ENCODE results near the gene ACSL3.
"Not testable (repeated sequence)": the region's sequence is repeated elsewhere in the genome, so short reads cannot be mapped to it uniquely, and the experiment has no call there.

The ACSL3 gene

DNA sequence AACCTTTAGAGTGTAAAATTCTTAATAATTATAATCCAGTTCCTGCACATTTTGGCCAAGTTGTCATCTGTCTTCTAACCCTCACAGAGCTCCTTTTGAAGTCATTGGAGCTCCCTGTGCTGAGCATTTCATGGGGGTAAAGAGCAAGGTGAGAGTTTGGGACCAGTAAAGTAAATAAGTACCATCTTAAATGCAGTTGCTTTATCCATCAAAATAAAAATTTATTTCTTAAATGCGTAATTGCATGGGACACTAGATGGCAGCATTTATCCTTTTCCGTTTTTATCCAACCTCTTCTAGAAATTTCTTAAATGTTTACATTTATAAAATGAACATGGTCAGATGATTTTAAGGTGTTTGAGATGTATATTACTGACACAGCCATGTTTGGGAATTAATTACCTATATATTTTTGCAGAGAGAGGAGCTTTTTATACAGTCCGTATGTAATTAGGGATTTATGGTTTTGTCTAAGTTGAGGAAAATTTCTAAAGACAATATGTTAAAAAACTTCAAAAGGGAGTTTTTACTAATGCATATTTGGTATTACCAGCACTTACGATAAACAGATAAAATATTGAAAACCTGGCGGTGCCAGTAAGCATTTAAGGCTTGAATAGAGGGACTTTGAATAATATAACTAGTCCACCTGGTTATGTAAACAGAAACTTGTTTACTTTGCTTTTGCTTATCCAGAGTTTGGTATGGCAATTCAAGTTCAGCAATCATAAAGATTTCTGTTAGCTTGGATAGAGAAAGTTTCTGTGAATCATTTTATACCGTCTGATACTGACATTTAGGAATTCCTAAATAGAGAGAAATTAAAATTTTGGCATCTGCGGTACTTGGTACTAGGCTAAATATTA is 54.5 kb downstream of the ACSL3 start:
- DNase-seq = no peak

DNA sequence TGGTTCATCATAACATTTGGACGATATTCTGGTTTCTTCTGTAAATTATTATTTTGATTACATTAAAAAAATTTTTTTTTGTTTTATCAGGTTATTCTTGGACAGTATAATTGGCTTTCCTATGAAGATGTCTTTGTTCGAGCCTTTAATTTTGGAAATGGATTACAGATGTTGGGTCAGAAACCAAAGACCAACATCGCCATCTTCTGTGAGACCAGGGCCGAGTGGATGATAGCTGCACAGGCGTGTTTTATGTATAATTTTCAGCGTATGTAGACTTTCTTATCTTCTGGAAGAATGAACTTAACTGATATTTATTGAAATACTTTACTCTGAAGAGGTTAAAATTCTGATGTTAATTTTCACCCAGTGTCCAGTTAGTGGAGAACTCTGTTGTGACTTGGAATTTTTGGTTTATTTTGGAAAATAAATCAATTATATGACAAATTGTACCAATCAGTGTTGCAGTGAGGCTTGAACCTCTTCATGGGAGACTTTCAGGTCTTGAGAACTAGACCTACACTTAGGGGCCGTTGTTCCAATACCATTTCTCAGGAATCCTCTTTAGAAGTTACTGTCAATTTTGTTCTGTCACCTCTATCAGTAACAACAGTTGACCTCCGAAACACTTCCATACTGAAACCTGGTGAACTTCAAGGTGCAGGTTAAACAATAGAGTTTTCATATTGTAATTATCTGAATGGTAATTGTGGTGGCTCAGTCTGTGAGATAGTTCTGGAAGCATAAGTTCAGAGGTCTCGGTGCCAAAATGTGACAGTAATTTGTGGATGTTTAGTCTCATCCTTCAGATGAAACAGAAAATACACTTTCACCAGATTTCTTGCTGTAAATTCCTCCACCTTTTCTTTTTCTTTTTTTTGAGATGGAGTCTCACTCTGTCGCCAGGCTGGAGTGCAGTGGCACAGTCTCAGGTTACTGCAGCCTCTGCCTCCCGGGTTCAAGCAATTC is 55.7 kb downstream of the ACSL3 start:
- DNase-seq = no peak

DNA sequence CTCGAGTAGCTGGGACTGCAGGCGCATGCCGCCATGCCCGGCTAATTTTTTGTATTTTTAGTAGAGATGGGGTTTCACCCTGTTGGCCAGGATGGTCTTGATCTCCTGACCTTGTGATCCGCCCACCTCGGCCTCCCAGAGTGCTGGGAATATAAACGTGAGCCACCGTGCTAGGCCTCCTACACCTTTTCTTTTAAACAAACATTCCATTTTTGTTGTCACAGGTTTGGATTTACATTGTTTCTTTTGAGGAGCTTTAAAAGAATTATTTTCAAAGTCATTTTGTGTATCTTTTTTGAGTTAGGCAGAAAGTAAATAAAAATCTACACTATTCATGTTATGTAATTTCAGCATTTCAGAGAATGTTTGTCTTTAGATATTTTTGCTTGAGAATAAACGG is 56.4 kb downstream of the ACSL3 start:
- not testable (repeated sequence) for DNase-seq

DNA sequence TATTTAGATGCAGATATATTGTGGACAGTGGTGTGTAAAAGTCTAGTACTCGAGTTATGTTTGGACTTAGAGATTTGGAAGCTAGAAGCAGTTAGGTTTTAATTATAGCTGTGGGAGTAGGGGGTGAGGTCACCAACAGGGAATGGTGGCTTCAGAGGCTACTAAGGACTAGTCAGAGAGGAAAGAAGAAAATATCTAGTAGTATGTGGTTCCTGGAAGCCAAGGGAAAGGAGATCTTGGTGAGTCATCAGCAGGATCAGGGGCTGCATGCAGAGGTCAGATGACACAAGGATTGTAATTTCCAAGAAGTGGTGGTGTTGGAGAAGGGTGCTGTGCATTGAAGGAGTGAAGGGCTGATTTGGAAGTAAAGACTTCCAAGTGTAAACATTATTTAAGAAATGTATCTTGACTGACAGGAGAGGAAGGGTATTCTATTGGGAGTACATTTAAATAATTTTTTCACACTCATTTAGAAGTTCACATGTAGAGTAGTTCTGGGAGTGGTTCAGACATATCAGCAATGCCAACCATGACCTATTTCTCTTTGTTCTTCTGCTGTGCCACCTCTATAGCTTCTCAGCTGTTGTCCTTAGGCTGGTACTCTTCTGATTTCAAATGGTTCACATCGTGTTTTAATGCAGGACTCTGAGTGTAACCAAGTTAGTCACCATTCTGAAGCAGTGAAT is 59.1 kb downstream of the ACSL3 start:
- DNase-seq = no peak

DNA sequence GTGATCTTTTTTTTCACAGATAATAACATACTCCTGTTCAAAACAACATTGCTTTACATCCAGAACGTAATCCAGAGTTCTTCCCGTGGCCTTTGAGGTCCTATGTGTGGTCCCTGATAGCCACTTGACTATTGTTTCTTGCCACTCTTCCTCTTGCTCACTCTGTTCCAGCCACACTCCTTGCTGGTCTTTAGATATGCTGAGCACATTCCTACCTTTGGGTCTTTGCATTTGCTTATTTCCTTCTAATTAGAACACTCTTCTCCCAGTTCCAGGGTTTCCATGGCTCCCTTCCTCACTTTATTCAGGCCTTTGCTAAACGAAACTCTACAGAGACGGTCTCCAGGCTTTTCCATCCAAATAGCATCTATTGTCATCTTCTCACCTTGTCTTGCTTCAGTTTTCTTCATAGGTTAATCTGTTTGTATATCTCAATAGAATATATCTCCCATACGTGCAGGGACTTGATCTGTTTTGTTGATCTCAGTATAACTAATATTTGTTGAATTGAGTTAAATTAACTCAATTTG is 59.9 kb downstream of the ACSL3 start:
- DNase-seq = no peak

DNA sequence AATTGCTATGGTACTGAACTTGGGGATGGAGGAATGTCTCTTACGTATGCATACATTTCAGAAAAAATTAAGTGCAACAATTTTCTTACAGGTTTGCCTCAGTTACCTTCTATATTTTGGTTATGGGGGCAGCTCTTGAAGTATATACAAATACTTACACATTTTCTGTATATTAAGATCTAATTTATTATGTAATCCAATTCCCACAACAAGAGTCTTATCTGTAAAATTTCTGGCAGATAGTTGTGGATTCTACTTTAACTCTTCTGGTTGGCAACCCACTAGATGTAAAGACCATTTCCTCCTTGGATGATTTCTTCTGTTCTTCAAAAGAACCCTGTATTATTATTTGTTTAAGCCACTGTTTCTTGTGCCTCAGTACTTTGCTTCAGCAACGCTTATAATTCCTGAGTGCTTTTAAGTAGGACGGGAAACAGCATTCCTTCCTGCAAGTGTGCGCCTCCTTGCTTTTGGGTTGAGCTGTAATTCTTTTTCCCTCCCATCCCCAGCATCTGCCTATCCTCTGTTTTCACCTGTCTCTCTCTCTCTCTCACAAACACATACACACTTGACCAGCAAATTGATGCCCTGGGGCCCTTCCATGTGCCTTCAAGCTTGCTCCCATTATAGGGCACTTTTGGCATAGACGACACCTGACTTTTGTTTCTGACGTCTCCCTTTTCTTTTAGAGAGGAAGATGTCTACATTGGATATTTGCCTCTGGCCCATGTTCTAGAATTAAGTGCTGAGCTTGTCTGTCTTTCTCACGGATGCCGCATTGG is 61.4 kb downstream of the ACSL3 start:
- no peak for DNase-seq

DNA sequence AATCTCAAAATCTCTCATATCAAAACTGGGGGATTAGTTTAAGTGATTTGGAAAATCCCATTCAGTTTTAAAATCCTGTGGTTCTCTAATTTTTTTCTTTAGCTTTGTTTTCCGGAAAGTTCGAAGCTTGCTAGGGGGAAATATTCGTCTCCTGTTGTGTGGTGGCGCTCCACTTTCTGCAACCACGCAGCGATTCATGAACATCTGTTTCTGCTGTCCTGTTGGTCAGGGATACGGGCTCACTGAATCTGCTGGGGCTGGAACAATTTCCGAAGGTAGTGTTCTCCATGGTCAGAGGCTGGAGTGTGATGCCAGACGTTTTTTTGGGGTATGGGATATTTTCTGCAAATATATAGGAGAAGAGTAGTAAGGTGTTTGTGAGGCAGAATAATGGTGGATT is 66.1 kb downstream of the ACSL3 start:
- DNase-seq = no peak

DNA sequence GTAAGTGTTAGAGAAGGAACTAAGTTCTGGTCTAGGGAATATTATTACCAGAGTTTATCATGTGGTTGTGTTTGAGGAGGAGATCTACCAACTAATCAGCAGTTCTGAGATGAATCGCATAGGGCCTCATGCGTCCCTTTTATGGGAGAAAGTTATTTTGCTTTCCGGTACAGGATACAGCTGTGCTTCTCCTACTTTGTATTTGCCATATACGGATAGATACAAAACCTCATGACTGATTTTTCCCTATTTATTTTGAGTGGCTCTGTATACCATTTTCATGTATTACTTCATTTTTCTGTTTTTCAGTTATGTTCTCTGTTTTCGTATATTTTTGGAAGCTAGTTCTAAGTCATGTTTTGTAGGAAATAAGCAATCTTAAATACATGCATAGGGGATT is 66.8 kb downstream of the ACSL3 start:
- DNase-seq = no peak

DNA sequence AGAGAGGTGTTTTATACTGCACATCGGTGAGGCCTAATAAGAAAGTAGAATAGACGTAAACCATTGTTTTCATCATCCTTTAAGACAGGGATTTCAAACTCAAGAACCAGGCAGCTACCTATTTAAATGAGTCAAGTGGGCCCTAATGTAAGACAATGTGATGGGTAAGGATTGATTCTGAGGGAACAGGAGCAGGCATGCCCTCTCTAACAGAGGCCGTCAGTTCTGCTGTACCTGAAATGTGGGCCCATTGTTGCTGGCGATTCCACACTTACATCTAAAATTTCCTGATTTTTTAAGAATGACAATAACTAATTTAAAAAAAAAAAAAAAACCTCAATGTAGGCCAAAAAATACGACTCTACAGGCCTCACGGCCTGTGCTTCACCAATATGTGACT is 67.5 kb downstream of the ACSL3 start:
- no peak for DNase-seq

DNA sequence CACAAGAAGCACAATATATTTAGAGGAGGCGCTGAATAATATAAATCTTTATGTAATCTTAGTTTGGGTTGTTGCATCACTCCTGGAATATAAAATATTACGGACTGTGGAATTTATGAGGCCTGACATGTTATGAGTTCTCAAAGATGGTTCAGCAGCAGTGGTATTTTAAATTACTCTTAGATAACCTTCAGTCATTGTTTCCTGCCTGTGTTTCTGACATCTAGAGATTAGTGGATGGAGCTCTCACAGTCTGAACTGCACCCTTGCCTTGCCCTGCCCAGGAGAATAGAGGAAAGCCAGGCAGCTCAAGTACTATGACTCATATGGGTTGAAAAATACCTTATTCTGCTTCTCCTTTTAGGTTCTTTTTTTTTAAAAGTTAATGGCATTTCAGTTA is 70.0 kb downstream of the ACSL3 start:
- DNase-seq = no peak

DNA sequence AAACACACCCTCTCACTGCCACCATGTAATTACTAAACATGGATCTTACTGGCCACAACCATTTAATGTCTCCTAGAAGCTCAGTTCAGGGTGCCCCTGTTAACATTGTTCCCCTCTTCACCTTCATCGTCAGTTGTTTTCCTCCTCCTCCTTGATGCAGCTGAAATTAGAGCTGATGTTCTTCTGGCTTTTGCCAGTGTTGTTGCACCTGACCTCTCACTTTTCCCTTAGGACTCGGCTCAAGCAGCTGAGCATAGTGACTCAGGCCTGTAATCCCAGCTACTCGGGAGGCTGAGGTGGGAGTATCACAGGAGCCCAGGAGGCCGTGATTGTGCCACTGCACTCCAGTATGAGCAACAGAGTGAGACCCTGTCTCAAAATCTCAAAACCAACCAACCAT is 70.8 kb downstream of the ACSL3 start:
- no peak for DNase-seq

DNA sequence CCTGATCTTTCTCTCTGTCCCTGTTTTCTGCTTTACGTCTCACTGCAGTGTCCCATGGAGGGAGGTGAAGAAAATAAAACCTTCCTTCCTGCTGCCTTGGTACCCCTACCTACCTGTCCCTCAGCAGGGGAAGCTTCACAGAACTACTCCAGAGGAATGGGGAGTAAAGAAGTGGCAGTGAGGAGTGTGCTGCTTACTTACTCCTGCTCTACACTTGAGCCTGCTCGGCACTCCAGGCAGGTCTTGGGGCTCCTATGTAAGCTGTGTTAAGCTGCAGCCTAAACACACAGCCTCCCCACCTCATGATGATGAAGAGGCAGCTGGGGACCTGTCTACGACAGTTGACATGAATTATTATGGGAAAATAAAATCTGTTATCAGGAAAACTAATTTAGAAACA is 72.6 kb downstream of the ACSL3 start:
- DNase-seq = no peak

DNA sequence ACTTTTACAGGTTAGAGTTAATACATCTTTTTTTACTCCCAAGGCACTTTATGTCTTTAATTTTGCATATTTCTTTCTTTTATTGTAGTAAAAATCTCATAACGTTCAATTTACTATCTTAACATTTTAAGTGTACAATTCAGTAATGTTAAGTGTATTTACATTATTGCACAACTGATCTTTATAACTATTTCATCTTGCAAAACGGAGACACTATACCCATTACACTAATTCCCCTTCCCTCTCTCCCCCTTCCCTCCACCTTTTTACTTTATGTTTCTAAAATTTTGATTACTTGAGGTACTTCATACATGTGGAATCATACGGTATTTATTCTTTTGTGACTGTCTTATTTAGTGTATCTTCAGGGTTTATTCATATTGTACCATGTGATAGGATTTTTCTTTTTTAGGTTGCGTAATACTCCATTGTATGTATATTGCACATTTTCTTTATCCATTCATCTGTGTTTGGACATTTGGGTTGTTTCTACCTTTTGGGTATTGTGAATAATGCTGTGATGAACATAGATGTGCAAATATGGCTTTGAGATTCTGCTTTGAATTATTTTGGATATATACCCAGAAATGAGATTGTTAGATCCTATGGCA is 75.0 kb downstream of the ACSL3 start:
- no peak for DNase-seq

DNA sequence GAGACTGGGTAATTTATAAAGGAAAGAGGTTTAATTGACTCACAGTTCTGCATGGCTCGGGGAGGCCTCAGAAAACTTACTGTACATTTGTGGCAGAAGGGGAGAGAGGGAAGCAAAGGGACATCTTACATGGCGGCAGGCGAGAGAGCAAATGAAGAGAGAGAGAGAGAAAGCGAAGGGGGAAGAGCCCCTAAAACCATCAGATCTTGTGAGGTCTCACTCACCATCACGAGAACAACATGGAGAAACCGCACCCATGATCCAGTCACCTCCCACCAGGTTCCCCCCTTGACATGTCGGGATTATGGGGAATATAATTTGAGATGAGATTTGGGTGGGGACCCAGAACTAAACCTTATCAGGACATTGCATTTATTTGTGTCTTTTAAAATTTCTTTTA is 75.9 kb downstream of the ACSL3 start:
- no peak for DNase-seq

DNA sequence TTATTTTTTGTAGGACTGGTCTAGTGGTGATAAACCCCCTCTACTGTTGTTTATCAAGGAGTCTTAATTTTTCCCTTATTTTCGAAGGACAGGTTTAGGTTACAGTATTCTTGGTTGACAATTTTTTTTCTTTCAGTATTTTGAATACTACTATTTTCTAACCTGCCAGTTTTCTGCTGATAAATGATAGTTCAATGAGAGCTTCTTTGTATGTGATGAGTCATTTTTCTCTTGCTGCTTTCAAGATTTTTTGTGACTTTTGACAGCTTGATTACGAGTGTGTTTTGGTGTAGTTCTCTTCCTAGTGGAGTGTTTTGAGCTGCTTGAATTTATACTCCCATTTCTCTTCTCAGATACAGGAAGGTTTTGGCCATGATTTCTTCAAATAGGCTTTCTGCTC is 77.5 kb downstream of the ACSL3 start:
- DNase-seq = no peak

DNA sequence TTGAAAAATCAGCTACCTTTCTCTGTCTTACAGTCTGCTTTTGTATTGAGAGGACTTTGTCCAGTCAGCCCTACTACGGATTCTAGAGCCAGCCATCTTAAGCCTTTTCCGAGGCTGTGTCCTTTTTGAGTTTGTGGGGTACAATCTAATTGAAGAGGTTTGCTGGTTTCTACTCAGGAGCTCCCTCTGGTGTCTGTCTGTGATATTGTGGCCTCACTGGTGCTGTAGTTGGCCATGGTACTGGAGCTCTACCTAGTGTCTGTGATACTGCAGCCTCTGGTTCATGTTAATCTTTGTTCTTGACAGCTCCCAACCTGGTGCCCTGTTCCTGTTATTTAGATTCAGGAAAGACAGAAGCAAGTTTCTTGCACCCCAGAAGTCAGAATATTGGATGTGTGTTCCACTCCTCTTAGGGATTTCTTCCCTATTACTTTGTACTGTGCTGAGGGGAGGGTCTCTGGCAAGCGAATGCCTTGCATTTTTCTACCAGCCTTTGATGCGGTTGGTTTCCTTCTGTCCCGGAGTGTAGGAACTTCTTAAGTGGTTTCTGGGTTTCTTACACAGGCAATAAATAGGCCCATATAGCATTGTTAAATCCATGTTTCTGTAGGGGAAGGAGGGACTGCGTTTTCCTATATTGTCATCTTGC is 78.5 kb downstream of the ACSL3 start:
- DNase-seq = peak; percentile 14 to 52

DNA sequence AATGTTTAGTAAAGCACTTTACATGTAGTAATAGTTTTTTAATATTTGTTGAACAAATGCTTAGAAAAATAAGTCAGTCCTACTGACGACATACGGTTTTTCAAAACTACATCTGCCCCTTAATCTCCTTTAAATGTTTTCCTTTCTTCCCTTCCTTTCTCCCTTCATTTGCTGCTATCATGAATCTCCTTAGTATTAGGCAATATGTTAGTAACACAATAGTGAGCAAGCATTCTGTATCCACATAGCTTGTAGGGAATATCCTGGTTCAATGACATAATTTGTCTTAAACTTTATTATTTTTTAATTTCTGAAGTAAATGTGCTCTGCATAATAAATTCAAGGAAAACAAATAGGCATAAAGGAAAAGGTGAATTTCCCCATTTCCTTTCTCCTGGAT is 79.1 kb downstream of the ACSL3 start:
- no peak for DNase-seq

DNA sequence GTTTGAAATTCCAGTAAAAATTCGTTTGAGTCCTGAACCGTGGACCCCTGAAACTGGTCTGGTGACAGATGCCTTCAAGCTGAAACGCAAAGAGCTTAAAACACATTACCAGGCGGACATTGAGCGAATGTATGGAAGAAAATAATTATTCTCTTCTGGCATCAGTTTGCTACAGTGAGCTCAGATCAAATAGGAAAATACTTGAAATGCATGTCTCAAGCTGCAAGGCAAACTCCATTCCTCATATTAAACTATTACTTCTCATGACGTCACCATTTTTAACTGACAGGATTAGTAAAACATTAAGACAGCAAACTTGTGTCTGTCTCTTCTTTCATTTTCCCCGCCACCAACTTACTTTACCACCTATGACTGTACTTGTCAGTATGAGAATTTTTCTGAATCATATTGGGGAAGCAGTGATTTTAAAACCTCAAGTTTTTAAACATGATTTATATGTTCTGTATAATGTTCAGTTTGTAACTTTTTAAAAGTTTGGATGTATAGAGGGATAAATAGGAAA is 80.7 kb downstream of the ACSL3 start:
- DNase-seq = no peak

DNA sequence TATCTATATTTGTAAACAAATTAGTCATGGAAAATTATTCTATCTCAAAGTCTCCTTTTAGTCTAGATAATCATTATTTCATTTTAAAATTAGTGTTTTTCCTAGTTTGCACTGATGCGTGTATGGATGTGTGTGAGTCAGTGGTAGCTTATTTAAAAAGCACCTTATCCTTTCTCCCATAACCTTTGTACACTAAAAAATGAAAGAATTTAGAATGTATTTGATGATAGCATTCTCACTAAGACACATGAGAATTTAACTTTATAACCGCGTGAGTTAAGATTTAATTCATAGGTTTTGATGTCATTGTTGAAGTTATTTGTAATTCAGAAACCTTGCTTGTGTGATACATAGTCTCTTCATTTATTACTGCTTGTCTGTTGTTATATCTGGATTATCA is 81.7 kb downstream of the ACSL3 start:
- DNase-seq = no peak

DNA sequence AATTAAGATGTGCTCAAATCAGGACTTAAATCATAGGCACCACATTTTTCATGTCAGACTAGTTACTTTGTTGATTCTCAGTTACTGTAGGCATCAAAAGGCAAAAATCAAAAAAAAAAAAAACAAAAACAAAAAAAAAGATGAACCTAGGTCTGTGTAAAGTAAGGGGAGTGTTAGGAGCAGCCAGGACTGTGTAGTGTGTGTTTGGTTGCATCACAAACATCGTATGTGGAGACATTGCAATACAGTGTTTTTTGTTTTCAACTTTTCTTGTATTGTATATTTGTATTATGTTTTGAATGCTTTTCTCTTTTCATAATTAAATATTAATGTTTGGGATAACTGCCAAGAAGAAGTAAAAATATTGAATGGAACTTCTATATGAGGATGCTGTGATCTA is 82.1 kb downstream of the ACSL3 start:
- DNase-seq = no peak

DNA sequence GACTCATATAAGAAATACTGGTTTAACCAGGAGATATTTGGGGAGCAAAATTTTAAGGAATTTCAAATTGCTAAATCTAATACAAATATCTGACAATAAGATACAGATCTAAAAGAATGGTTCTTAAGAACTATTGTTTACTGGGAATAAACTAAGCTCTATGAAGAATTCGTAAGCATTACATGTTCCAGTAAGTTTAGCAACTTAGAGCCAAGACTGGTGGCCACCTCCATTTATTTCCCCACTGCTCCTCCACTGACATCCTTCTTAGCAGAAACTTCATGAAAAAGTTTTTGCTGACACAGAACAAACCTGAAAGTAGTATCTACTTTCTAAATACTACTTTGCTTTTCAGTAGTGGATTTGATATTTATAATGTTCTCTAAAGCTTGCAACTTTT is 83.0 kb downstream of the ACSL3 start:
- no peak for DNase-seq
